Naive B cell (primary cell): ENCODE measurements around the gene FRRS1. TPM values are rescaled to one million over a fixed set of nuclear protein-coding genes. Genes with fewer than 3 reads are reported as not detected.

Source experiments
- ATAC-seq, 2 donors: fragments of 150-1000 bp; cut with Tn5 transposase; 2 replicates each; pipeline ENCODE4 v1.10.0; 2021; ENCODE audit warnings: low read depth in 2 of 2, mild to moderate bottlenecking in 2 of 2, moderate library complexity in 2 of 2
- DNase-seq: peaks from one replicate; pipeline ENCODE4 v3.0.0; 2022
- H3K27ac Mint-ChIP-seq, 6 donors: one replicate each; pipeline ENCODE4 v1.8.0; 2020 to 2022; ENCODE audit warnings: mild to moderate bottlenecking in 6 of 6, mixed read lengths in 6 of 6, moderate library complexity in 5 of 6, inconsistent platforms in 2 of 6
- H3K27me3 Mint-ChIP-seq, 3 donors: one replicate each; pipeline ENCODE4 v1.8.0; 2021 to 2022; ENCODE audit warnings: mixed read lengths in 3 of 3, mild to moderate bottlenecking in 1 of 3
- H3K36me3 Mint-ChIP-seq, 2 donors: one replicate each; pipeline ENCODE4 v1.8.0; 2020 to 2022; ENCODE audit warnings: mixed read lengths in 2 of 2, inconsistent platforms in 1 of 2, mild to moderate bottlenecking in 1 of 2
- H3K4me1 Mint-ChIP-seq, 3 donors: one replicate each; pipeline ENCODE4 v1.8.0; 2020 to 2022; ENCODE audit warnings: mixed read lengths in 3 of 3, inconsistent platforms in 1 of 3, mild to moderate bottlenecking in 1 of 3, moderate library complexity in 1 of 3
- H3K4me3 Mint-ChIP-seq, 8 donors: one replicate each; pipeline ENCODE4 v1.8.0; 2020 to 2022; ENCODE audit warnings: mild to moderate bottlenecking in 8 of 8, mixed read lengths in 8 of 8, moderate library complexity in 8 of 8, inconsistent platforms in 2 of 8
- H3K9me3 Mint-ChIP-seq, 7 donors: one replicate each; pipeline ENCODE4 v1.8.0; 2020 to 2022; ENCODE audit warnings: mixed read lengths in 7 of 7, mild to moderate bottlenecking in 5 of 7, inconsistent platforms in 2 of 7, moderate library complexity in 1 of 7
- polyA plus RNA-seq, 6 donors: library from polyadenylated mRNA; unstranded; fragments of 300-500 nt; fragmentation: Illumina TruSeq; gene quantifications; one replicate each; pipeline ENCODE4 v1.2.3, GENCODE V29; 2021; ENCODE audit warnings: low read depth in 6 of 6

The FRRS1 gene
- polyA plus RNA-seq, 6 donors from 2014 or later: 0.11 to 1.5 (median 0.13) TPM; not detected in 3

- Mint-ChIP-seq H3K4me3 (no peak overlapping the region), H3K36me3 (no peaks in the 10 kb centered on the region), H3K4me1 (no peaks in the 10 kb centered on the region), H3K9me3 (no peaks in the 10 kb centered on the region), H3K27ac (no peak overlapping the region), H3K27me3 (peaks cover 12 to 25% (median 18%) of the 10 kb centered on the region in 3 donors)
- ATAC-seq (no peak), DNase-seq (no peak)
Measured at GRCh38 chr1:99676876-99677275, 89.6 kb downstream of the FRRS1 start.

DNA sequence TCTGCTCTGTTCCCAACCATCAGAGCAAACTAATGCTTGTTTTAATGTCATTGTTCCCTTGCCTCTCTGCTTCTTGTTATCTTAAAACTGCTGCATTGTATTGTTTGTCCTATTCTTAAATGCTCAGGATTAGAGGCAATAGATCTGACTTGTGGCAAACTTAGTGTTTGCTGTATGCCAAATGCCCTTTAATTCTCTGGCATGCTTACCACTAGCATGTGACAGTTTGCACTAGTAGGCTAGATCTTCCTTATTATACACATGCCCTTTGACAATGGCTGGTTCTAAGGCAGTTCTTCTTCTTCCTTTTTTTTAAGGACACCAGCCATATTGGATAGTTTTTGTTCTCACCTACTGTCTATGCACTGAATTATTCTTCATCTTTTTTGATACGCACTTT, 90.4 kb downstream of the FRRS1 start:
- DNase-seq (no peak), ATAC-seq (no peak)
- Mint-ChIP-seq H3K27ac (no peak overlapping the region), H3K9me3 (no peaks in the 10 kb centered on the region), H3K4me1 (no peaks in the 10 kb centered on the region), H3K36me3 (no peaks in the 10 kb centered on the region), H3K4me3 (no peak overlapping the region), H3K27me3 (peaks cover 12 to 25% (median 18%) of the 10 kb centered on the region in 3 donors)

GRCh38 chr1:99675292-99675691, 91.1 kb downstream of the FRRS1 start:
- Mint-ChIP-seq H3K4me1 (no peaks in the 10 kb centered on the region), H3K9me3 (no peaks in the 10 kb centered on the region), H3K4me3 (no peak overlapping the region), H3K36me3 (no peaks in the 10 kb centered on the region), H3K27ac (no peak overlapping the region), H3K27me3 (peaks cover 12 to 26% (median 18%) of the 10 kb centered on the region in 3 donors)
- DNase-seq: no peak
- ATAC-seq: no peak

GRCh38 chr1:99674115-99675064, 92.0 kb downstream of the FRRS1 start:
- no peaks in the 10 kb centered on the region for H3K36me3 Mint-ChIP-seq
- no peaks in the 10 kb centered on the region for H3K4me1 Mint-ChIP-seq
- H3K9me3 Mint-ChIP-seq: no peaks in the 10 kb centered on the region
- no peak overlapping the region for H3K27ac Mint-ChIP-seq
- DNase-seq: no peak
- peaks cover 12 to 35% (median 21%) of the 10 kb centered on the region in 3 donors for H3K27me3 Mint-ChIP-seq
- no peak overlapping the region for H3K4me3 Mint-ChIP-seq
- ATAC-seq: no peak

- no peaks in the 10 kb centered on the region for H3K9me3 Mint-ChIP-seq
- H3K4me1 Mint-ChIP-seq: no peaks in the 10 kb centered on the region
- H3K36me3 Mint-ChIP-seq: no peaks in the 10 kb centered on the region
- DNase-seq (no peak), ATAC-seq (no peak)
- H3K27me3 Mint-ChIP-seq: peaks cover 15 to 44% (median 22%) of the 10 kb centered on the region in 3 donors
- H3K27ac Mint-ChIP-seq: no peak overlapping the region
- H3K4me3 Mint-ChIP-seq: no peak overlapping the region
Measured at GRCh38 chr1:99673315-99673714, 93.1 kb downstream of the FRRS1 start.

GRCh38 chr1:99672530-99673213, 93.8 kb downstream of the FRRS1 start:
- Mint-ChIP-seq H3K36me3 (no peaks in the 10 kb centered on the region), H3K4me3 (no peak overlapping the region), H3K27ac (no peak overlapping the region), H3K9me3 (no peaks in the 10 kb centered on the region), H3K27me3 (peaks cover 17 to 47% (median 22%) of the 10 kb centered on the region in 3 donors), H3K4me1 (no peaks in the 10 kb centered on the region)
- ATAC-seq (no peak), DNase-seq (no peak)

DNA sequence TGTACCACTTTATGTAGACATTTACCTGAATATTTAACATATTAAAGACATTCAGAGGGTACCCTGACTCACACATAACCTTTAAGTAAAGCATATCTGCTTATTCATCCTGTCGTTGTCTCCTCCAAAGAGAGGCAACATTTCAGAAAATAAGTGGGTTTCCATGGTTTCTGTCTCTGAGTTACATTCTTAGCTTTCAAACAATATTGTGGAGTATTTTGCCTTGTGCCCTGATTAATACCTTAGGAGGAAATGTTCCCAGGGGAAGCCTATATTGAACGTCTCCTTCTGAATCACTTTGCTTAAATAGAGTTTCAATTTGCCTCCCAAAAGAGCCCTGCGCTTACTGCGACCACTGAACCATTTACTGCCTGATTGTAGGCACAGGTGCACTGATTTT, 94.4 kb downstream of the FRRS1 start:
- H3K9me3 Mint-ChIP-seq: no peaks in the 10 kb centered on the region
- no peak overlapping the region for H3K4me3 Mint-ChIP-seq
- H3K36me3 Mint-ChIP-seq: no peaks in the 10 kb centered on the region
- no peaks in the 10 kb centered on the region for H3K4me1 Mint-ChIP-seq
- no peak overlapping the region for H3K27ac Mint-ChIP-seq
- ATAC-seq (no peak), DNase-seq (no peak)
- peaks cover 17 to 54% (median 23%) of the 10 kb centered on the region in 3 donors for H3K27me3 Mint-ChIP-seq

DNA sequence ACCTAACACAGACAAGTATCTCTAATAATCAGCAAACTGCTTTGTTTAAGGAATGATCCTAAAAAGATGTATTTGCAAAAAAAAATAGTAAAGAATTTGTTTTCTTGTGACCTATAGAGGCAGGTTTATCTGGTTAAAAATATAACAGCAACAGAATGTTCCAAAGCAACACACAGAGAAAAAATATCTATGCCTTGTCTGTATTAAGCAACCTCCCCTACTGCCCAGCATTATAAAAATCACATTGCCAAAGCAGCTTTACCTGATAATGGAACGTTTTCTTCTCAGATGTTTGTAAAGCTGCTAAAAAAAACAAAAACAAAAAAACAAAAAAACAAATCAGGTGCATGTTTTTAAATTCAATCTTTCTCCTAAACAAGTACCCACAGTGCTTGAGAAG, 95.9 kb downstream of the FRRS1 start:
- no peak overlapping the region for H3K27ac Mint-ChIP-seq
- ATAC-seq (no peak), DNase-seq (no peak)
- peaks cover 17 to 54% (median 23%) of the 10 kb centered on the region in 3 donors for H3K27me3 Mint-ChIP-seq
- H3K36me3 Mint-ChIP-seq: no peaks in the 10 kb centered on the region
- no peaks in the 10 kb centered on the region for H3K9me3 Mint-ChIP-seq
- no peak overlapping the region for H3K4me3 Mint-ChIP-seq
- H3K4me1 Mint-ChIP-seq: no peaks in the 10 kb centered on the region

GRCh38 chr1:99669821-99670220, 96.6 kb downstream of the FRRS1 start:
- H3K4me1 Mint-ChIP-seq: no peaks in the 10 kb centered on the region
- H3K36me3 Mint-ChIP-seq: no peaks in the 10 kb centered on the region
- peaks cover 17 to 53% (median 23%) of the 10 kb centered on the region in 3 donors for H3K27me3 Mint-ChIP-seq

DNA sequence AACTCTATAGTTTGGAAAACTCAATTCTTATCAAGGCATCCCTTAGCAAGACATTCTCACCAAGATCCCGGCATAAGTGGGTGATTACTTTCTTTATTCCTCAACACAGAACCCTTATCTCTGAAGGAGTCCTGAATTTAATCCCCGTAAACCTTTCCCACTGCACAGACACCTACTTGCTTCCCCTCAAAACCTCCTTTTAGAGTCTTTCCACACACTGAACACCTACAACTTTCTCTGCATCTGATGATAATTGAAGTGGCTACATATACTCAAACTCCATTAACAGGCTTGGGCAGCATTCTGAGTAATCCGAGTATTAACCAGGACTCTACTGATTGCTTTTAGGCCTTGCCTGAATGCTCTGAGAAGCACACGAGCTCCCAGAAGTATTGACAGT, 97.1 kb downstream of the FRRS1 start:
- Mint-ChIP-seq H3K27ac (no peak overlapping the region), H3K9me3 (no peaks in the 10 kb centered on the region), H3K4me1 (no peaks in the 10 kb centered on the region), H3K36me3 (no peaks in the 10 kb centered on the region), H3K4me3 (no peak overlapping the region), H3K27me3 (peaks cover 12 to 49% (median 23%) of the 10 kb centered on the region in 3 donors)
- no peak for ATAC-seq
- DNase-seq: no peak

More at GRCh38 chr1:99669821-99670220, 96.6 kb downstream of the FRRS1 start:
- no peak overlapping the region for H3K27ac Mint-ChIP-seq
- ATAC-seq (no peak), DNase-seq (no peak)
- H3K4me3 Mint-ChIP-seq: no peak overlapping the region
- H3K9me3 Mint-ChIP-seq: no peaks in the 10 kb centered on the region

DNA sequence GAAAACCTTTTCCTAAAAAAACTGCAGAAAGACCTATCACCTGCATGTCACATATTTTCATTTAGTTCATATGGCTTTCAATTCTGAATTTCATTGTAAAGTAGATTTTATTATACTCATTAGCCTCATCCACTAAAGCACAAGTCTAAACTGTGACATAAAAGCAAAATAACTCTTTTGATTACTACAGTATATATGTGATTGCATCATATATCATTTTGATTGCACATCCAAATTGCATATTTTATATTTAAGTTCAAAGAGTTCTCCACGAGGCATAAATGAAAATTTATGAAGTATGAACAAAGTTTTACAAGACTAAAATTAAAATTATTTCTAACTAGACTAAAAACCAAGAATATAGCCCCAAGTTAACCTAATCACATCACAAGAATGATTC, 101.2 kb downstream of the FRRS1 start:
- Mint-ChIP-seq H3K27ac (no peak overlapping the region), H3K36me3 (no peaks in the 10 kb centered on the region), H3K27me3 (peaks cover 9 to 27% (median 10%) of the 10 kb centered on the region in 3 donors), H3K9me3 (no peaks in the 10 kb centered on the region), H3K4me3 (no peak overlapping the region), H3K4me1 (no peaks in the 10 kb centered on the region)
- no peak for ATAC-seq
- DNase-seq: no peak

GRCh38 chr1:99663501-99663900, 102.9 kb downstream of the FRRS1 start:
- Mint-ChIP-seq H3K27ac (peak overlapping the region in 1 of 6 donors; percentile 23), H3K9me3 (no peaks in the 10 kb centered on the region), H3K27me3 (peaks cover 5 to 18% (median 7%) of the 10 kb centered on the region in 3 donors), H3K4me3 (no peak overlapping the region), H3K36me3 (no peaks in the 10 kb centered on the region), H3K4me1 (no peaks in the 10 kb centered on the region)
- ATAC-seq (no peak), DNase-seq (no peak)

GRCh38 chr1:99662539-99663080, 103.8 kb downstream of the FRRS1 start:
- ATAC-seq (no peak), DNase-seq (no peak)
- H3K27ac Mint-ChIP-seq: no peak overlapping the region
- no peaks in the 10 kb centered on the region for H3K9me3 Mint-ChIP-seq
- peaks cover 3 to 12% (median 5%) of the 10 kb centered on the region in 3 donors for H3K27me3 Mint-ChIP-seq
- no peaks in the 10 kb centered on the region for H3K4me1 Mint-ChIP-seq
- no peaks in the 10 kb centered on the region for H3K36me3 Mint-ChIP-seq
- no peak overlapping the region for H3K4me3 Mint-ChIP-seq
